Tibial nerve (tissue), 4 donors: ENCODE results near the gene TBC1D22A. TPM values are rescaled to one million over a fixed set of nuclear protein-coding genes. Genes with fewer than 3 reads are reported as not detected.
A peak's percentile ranks its signal among the peaks of the same experiment; 100 is the strongest.

ENCODE experiments used
- DNase-seq, 2 donors: peaks; one replicate each; pipeline ENCODE4 v3.0.0-alpha.2; 2019; ENCODE audit warnings: low spot score in 2 of 2
- H3K27ac ChIP-seq, 4 donors: fragments of 200-600 bp; sonication (generic) in 3 of 4; one replicate each; pipeline ENCODE4 v1.5.1; 2017 to 2019; ENCODE audit warnings: mild to moderate bottlenecking in 1 of 4
- H3K27me3 ChIP-seq, 2 donors: fragments of 200-600 bp; sonication (generic) in 1 of 2; one replicate each; pipeline versions ENCODE4 v1.5.1 to v1.6.0; 2017 to 2019
- H3K36me3 ChIP-seq, 3 donors: fragments of 200-600 bp; sonication (generic); one replicate each; pipeline ENCODE4 v1.5.1; 2018 to 2019
- H3K4me1 ChIP-seq, 4 donors: fragments of 200-600 bp; sonication (generic) in 3 of 4; one replicate each; pipeline ENCODE4 v1.5.1; 2017 to 2019
- H3K4me3 ChIP-seq, 4 donors: fragments of 200-600 bp; sonication (generic) in 3 of 4; one replicate each; pipeline ENCODE4 v1.5.1; 2017 to 2019; ENCODE audit warnings: mild to moderate bottlenecking in 1 of 4, moderate library complexity in 1 of 4
- H3K9me3 ChIP-seq, 4 donors: fragments of 200-600 bp; sonication (generic) in 3 of 4; one replicate each; pipeline ENCODE4 v1.5.1; 2017 to 2019
- CTCF ChIP-seq, 5 experiments: fragments of 200-600 bp in 3 of 5; fragments of 450-650 bp in 2 of 5; sonication (generic) in 3 of 5; IDR thresholded peaks; one replicate each; pipeline ENCODE4 v1.5.1; 2016 to 2019; ENCODE audit warnings: antibody characterized with exemption in 5 of 5, mild to moderate bottlenecking in 3 of 5, moderate library complexity in 2 of 5
- EP300 ChIP-seq, 2 donors: sonication (generic); formaldehyde crosslinking; IDR thresholded peaks; one replicate each; pipeline ENCODE4 v1.6.1; 2017; ENCODE audit warnings: antibody characterized with exemption in 2 of 2, mild to moderate bottlenecking in 1 of 2
- POLR2A ChIP-seq, 2 donors: fragments of 450-650 bp; IDR thresholded peaks; one replicate each; pipeline ENCODE4 v1.6.1; 2017; ENCODE audit warnings: antibody characterized with exemption in 2 of 2, mild to moderate bottlenecking in 2 of 2, moderate library complexity in 2 of 2
- WGBS, 2 donors: methylation state at CpG; one replicate each; pipeline ENCODE4 v1.1.5; 2018; 5-methylcytosine and 5-hydroxymethylcytosine counted together
- total RNA-seq, 4 donors: library from RNA; depleted of rRNA; stranded (reverse); fragments of >200 nt; gene quantifications; one replicate each; pipeline ENCODE4 v1.1.0, GENCODE V29; 2016

The TBC1D22A gene
- total RNA-seq, 4 donors from 2014 or later, result 27.3 to 35.4 (median 29.3) TPM

DNA sequence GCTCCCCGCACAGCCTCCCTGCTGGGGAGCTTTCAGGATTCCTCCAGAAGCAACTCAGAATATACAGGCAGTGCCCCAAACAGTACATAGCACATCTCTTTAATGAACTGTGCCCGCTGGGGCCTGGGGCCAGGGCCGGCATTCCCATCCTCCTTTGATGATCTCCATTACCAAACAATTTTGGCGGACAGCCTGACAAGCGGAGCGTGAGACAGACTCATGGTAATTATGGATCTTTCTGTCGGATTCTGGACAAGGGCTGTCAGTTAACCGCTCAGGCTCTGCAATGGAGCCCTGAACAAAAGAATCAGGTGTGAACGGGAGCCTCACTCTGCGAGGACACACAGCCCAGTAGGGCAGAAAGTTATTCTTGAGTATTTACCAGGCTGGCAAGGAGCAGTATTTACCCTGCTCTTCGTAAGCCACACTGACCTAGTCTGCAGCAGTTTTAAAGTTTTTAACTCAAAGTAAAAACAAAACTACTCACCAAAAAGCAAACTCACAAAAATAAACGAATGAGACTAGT, 174.0 kb downstream of the TBC1D22A start:
- H3K36me3 ChIP-seq, result peaks cover 0 to 9% (median 0%) of the 10 kb centered on the region in 3 donors
- DNase-seq, result peak in 1 of 2 donors; percentile 27
- peak overlapping the region in 3 of 4 donors; percentile 11 to 66 (median 30) for H3K27ac ChIP-seq
- TF ChIP-seq CTCF (IDR thresholded peaks at IDR 0.05) (no peak), POLR2A (IDR thresholded peaks at IDR 0.05) (no peak), EP300 (IDR thresholded peaks at IDR 0.05) (no peak)
- peaks cover 0 to 27% (median 5%) of the 10 kb centered on the region in 4 donors for H3K4me1 ChIP-seq
- H3K4me3 ChIP-seq, result no peak overlapping the region
- no peaks in the 10 kb centered on the region for H3K9me3 ChIP-seq
- H3K27me3 ChIP-seq, result no peaks in the 10 kb centered on the region
- 56 to 59% methylated on average over 12 of the region's 12 CpGs for WGBS, 2 donors

DNA sequence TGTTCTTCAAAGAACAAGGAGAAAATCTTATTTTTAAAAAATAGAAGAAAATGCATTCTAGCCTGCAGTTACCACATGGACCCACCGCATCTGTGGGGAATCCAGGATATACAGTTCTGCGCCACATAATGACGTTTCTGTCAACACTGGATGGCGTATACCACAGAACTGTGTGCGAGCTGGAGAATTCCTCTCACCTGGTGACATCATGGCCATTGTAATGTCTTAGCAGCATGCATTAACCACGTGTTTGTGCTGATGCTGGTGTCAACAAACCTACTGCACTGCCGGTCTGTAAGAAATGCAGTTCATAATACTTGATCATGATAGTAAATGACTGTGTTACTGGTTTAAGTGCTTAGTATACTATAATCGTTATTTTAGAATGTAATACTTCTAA, 174.7 kb downstream of the TBC1D22A start:
- Histone ChIP-seq H3K4me3 (no peak overlapping the region), H3K4me1 (peaks cover 0 to 31% (median 5%) of the 10 kb centered on the region in 4 donors), H3K36me3 (peaks cover 0 to 6% (median 0%) of the 10 kb centered on the region in 3 donors), H3K27me3 (no peaks in the 10 kb centered on the region), H3K27ac (no peak overlapping the region), H3K9me3 (no peaks in the 10 kb centered on the region)
- no peak for TF ChIP-seq POLR2A (IDR thresholded peaks at IDR 0.05)
- no peak for TF ChIP-seq EP300 (IDR thresholded peaks at IDR 0.05)
- no peak for TF ChIP-seq CTCF (IDR thresholded peaks at IDR 0.05)
- WGBS, 2 donors, result 89 to 91% methylated on average over 8 of the region's 8 CpGs
- DNase-seq, result no peak

DNA sequence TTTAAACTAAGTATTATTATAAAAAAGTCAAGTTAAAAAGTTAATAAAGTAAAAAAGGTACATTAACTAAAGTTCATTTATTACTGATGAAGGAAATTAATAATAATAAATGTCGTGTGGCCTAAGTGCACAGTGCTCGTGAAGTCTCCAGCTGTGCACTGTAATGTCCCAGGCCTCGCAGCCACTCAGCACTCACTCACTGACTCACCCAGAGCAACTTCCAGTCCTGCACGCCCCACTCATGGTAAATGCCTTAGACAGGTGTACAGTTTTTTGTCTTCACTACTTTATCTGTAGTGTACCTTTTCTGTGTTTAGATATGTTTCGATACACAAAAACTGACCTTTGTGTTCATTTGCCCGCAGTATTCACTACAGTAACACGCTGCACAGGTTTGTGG, 175.5 kb downstream of the TBC1D22A start:
- H3K27me3 ChIP-seq, result no peaks in the 10 kb centered on the region
- H3K9me3 ChIP-seq, result no peaks in the 10 kb centered on the region
- peaks cover 0 to 6% (median 0%) of the 10 kb centered on the region in 3 donors for H3K36me3 ChIP-seq
- no peak overlapping the region for H3K27ac ChIP-seq
- H3K4me3 ChIP-seq, result no peak overlapping the region
- DNase-seq, result no peak
- H3K4me1 ChIP-seq, result peaks cover 0 to 38% (median 5%) of the 10 kb centered on the region in 4 donors
- 94 to 96% methylated on average over 7 of the region's 7 CpGs for WGBS, 2 donors
- TF ChIP-seq POLR2A (IDR thresholded peaks at IDR 0.05) (no peak), CTCF (IDR thresholded peaks at IDR 0.05) (no peak), EP300 (IDR thresholded peaks at IDR 0.05) (no peak)

DNA sequence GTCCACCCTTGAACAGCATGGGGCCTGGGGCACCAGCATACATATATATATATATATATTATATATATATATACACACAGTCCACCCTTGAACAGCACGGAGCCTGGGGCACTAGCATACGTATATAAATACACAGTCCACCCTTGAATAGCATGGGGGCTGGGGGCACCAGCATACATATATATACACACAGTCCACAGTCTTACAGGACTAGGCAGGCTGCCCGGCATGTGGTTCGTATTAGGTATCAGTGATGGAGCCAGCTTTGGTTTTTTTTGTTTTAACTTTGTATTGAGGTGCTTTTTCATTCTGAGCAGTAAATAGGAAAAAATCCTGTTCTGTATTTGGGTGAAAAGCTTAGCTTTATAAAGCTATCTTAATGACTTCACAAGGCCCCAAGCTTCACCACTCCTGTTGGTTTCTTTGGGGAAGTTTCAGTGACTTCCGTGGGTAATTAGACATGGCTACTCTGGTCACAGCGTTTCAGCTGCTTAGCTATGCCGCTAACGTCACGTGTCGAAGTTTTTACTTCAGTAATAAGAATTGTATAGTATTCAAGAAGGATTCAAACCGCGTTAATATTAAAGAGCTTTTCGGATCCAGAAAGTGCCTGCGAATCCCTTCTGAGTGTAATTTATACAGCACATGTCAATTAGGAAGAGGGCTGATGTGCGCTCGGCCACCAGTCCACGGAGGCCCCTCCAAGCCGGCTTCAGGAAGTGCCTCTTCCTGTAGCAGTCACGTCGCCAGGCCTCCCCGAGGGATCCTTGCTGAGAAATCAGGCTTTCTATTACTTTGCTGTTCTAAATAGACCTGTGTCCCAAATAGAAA, 179.7 kb downstream of the TBC1D22A start:
- WGBS, 2 donors, result 53 to 61% methylated on average over 21 of the region's 21 CpGs
- peaks cover 0 to 17% (median 0%) of the 10 kb centered on the region in 4 donors for H3K4me1 ChIP-seq
- TF ChIP-seq CTCF (IDR thresholded peaks at IDR 0.05) (no peak), POLR2A (IDR thresholded peaks at IDR 0.05) (no peak), EP300 (IDR thresholded peaks at IDR 0.05) (no peak)
- peak overlapping the region in 1 of 4 donors; percentile 31 for H3K4me3 ChIP-seq
- DNase-seq, result peak in 1 of 2 donors; percentile 21
- H3K27ac ChIP-seq, result peak overlapping the region in 2 of 4 donors; percentile 78 to 82
- no peaks in the 10 kb centered on the region for H3K9me3 ChIP-seq
- no peaks in the 10 kb centered on the region for H3K27me3 ChIP-seq
- peaks cover 0 to 12% (median 0%) of the 10 kb centered on the region in 3 donors for H3K36me3 ChIP-seq
